CD8-positive, alpha-beta memory T cell (primary cell): ENCODE measurements around the gene PLEKHG4. TPM values are rescaled to one million over a fixed set of nuclear protein-coding genes. Genes with fewer than 3 reads are reported as not detected.

Experiments
- CTCF ChIA-PET: fragments of 350-600 bp; sonication (Branson Sonifier 250); formaldehyde crosslinking; loops from one replicate; lab custom pipeline; 2021; ENCODE audit warnings: antibody characterized with exemption; lab: Charles Lee
- POLR2A ChIA-PET: fragments of 350-600 bp; sonication (Branson Sonifier 250); formaldehyde crosslinking; loops from one replicate; lab custom pipeline; 2021; ENCODE audit warnings: antibody characterized with exemption; lab: Charles Lee
- DNase-seq, 5 donors: peaks; one replicate each; pipeline versions ENCODE4 v3.0.0 to v3.0.0-alpha.2; 2020 to 2022; ENCODE audit warnings: mixed read lengths in 1 of 5
- H3K27ac ChIP-seq: one replicate; pipeline ENCODE4 v1.7.0; 2013; ENCODE audit warnings: low read depth, mild to moderate bottlenecking, low read length, moderate library complexity
- H3K27me3 ChIP-seq: 2 replicates; pipeline ENCODE4 v1.7.0; 2013; ENCODE audit warnings: low read length, mild to moderate bottlenecking; ENCODE audit not compliant: insufficient read depth, poor library complexity, severe bottlenecking
- H3K36me3 ChIP-seq: 2 replicates; pipeline ENCODE4 v1.7.0; 2013; ENCODE audit warnings: mild to moderate bottlenecking, low read length, moderate library complexity; ENCODE audit not compliant: insufficient read depth
- H3K4me1 ChIP-seq: 2 replicates; pipeline ENCODE4 v1.7.0; 2013; ENCODE audit warnings: mild to moderate bottlenecking, low read length, moderate library complexity; ENCODE audit not compliant: insufficient read depth
- H3K4me3 ChIP-seq: 2 replicates; pipeline ENCODE4 v1.7.0; 2013; ENCODE audit warnings: mild to moderate bottlenecking, low read length
- H3K9me3 ChIP-seq: 2 replicates; pipeline ENCODE4 v1.7.0; 2013; ENCODE audit warnings: mild to moderate bottlenecking, low read length
- H3K27ac Mint-ChIP-seq, 8 donors: one replicate each; pipeline ENCODE4 v1.8.0; 2020 to 2021; ENCODE audit warnings: mixed read lengths in 8 of 8, mild to moderate bottlenecking in 6 of 8, inconsistent platforms in 3 of 8, moderate library complexity in 3 of 8
- H3K27me3 Mint-ChIP-seq, 2 donors: one replicate each; pipeline ENCODE4 v1.8.0; 2020 to 2021; ENCODE audit warnings: mixed read lengths in 2 of 2, mild to moderate bottlenecking in 1 of 2, moderate library complexity in 1 of 2
- H3K36me3 Mint-ChIP-seq, 3 donors: one replicate each; pipeline ENCODE4 v1.8.0; 2020 to 2021; ENCODE audit warnings: mixed read lengths in 3 of 3, inconsistent platforms in 1 of 3, mild to moderate bottlenecking in 1 of 3
- H3K4me1 Mint-ChIP-seq, 3 donors: one replicate each; pipeline ENCODE4 v1.8.0; 2020 to 2021; ENCODE audit warnings: mixed read lengths in 3 of 3, inconsistent platforms in 1 of 3, mild to moderate bottlenecking in 1 of 3
- H3K4me3 Mint-ChIP-seq, 7 donors: one replicate each; pipeline ENCODE4 v1.8.0; 2020 to 2021; ENCODE audit warnings: mixed read lengths in 7 of 7, mild to moderate bottlenecking in 6 of 7, moderate library complexity in 4 of 7, inconsistent platforms in 2 of 7
- H3K9me3 Mint-ChIP-seq, 5 donors: one replicate each; pipeline ENCODE4 v1.8.0; 2020 to 2022; ENCODE audit warnings: mixed read lengths in 5 of 5, mild to moderate bottlenecking in 3 of 5, moderate library complexity in 2 of 5, inconsistent platforms in 1 of 5
- polyA plus RNA-seq: library from polyadenylated mRNA; unstranded; fragments of 300-500 nt; fragmentation: Illumina TruSeq; gene quantifications from one replicate; pipeline ENCODE4 v1.2.3, GENCODE V29; 2021
- total RNA-seq, 2 experiments: library from RNA; stranded (reverse); gene quantifications; one replicate each; pipeline ENCODE4 v1.2.3, GENCODE V29; 2021

PLEKHG4 gene
- total and polyA plus RNA-seq, 3 experiments from 2014 or later: 1.6 to 29.3 (median 25.3) TPM

GRCh38 chr16:67263201-67263600 is 16.1 kb upstream of the PLEKHG4 start:
- CTCF ChIA-PET: no interaction called here
- no peak overlapping the region for H3K27ac Mint-ChIP-seq

GRCh38 chr16:67264277-67264676 is 15.1 kb upstream of the PLEKHG4 start:
- ChIA-PET CTCF (no interaction called here), POLR2A (no interaction called here)
- Mint-ChIP-seq H3K4me1 (no peaks in the 10 kb centered on the region), H3K36me3 (no peaks in the 10 kb centered on the region), H3K27ac (no peak overlapping the region), H3K27me3 (peaks cover 7 to 30% of the 10 kb centered on the region in 2 donors), H3K4me3 (no peak overlapping the region), H3K9me3 (no peaks in the 10 kb centered on the region)
- Histone ChIP-seq H3K36me3 (no peaks in the 10 kb centered on the region), H3K27me3 (no peaks in the 10 kb centered on the region), H3K4me1 (no peaks in the 10 kb centered on the region), H3K9me3 (no peaks in the 10 kb centered on the region), H3K4me3 (no peak overlapping the region), H3K27ac (no peak overlapping the region)
- peak in 1 of 5 donors; percentile 26 for DNase-seq

More at GRCh38 chr16:67263201-67263600, 16.1 kb upstream of the PLEKHG4 start:
- Histone ChIP-seq H3K4me1 (no peaks in the 10 kb centered on the region), H3K4me3 (no peak overlapping the region), H3K27ac (no peak overlapping the region), H3K9me3 (no peaks in the 10 kb centered on the region), H3K36me3 (no peaks in the 10 kb centered on the region), H3K27me3 (no peaks in the 10 kb centered on the region)
- POLR2A ChIA-PET: no interaction called here
- Mint-ChIP-seq H3K27me3 (peaks cover 7 to 30% of the 10 kb centered on the region in 2 donors), H3K4me1 (no peaks in the 10 kb centered on the region), H3K36me3 (no peaks in the 10 kb centered on the region), H3K4me3 (no peak overlapping the region), H3K9me3 (no peaks in the 10 kb centered on the region)
- DNase-seq: no peak

- H3K27ac Mint-ChIP-seq: peak overlapping the region in 2 of 8 donors; percentile 32 to 51
- Histone ChIP-seq H3K36me3 (no peaks in the 10 kb centered on the region), H3K27ac (no peak overlapping the region), H3K9me3 (no peaks in the 10 kb centered on the region), H3K4me1 (no peaks in the 10 kb centered on the region), H3K4me3 (no peak overlapping the region), H3K27me3 (no peaks in the 10 kb centered on the region)
- no peaks in the 10 kb centered on the region for H3K4me1 Mint-ChIP-seq
- no peaks in the 10 kb centered on the region for H3K9me3 Mint-ChIP-seq
- ChIA-PET POLR2A (no interaction called here), CTCF (no interaction called here)
- DNase-seq: peak in 1 of 5 donors; percentile 18
- H3K36me3 Mint-ChIP-seq: no peaks in the 10 kb centered on the region
- no peak overlapping the region for H3K4me3 Mint-ChIP-seq
- peaks cover 7 to 30% of the 10 kb centered on the region in 2 donors for H3K27me3 Mint-ChIP-seq
Measured at GRCh38 chr16:67264866-67265265, 14.5 kb upstream of the PLEKHG4 start.

- ChIA-PET POLR2A (no interaction called here), CTCF (interaction anchor here (1.5 kb wide), 1 partner anchor 13 kb away, joined by 3 read pairs; no protein-coding TSS in a partner anchor)
- H3K27me3 Mint-ChIP-seq: peaks cover 7 to 30% of the 10 kb centered on the region in 2 donors
- Histone ChIP-seq H3K4me1 (no peaks in the 10 kb centered on the region), H3K4me3 (no peak overlapping the region), H3K27me3 (no peaks in the 10 kb centered on the region), H3K9me3 (no peaks in the 10 kb centered on the region), H3K36me3 (no peaks in the 10 kb centered on the region), H3K27ac (no peak overlapping the region)
- H3K4me3 Mint-ChIP-seq: no peak overlapping the region
- no peak for DNase-seq
- H3K27ac Mint-ChIP-seq: no peak overlapping the region
- no peaks in the 10 kb centered on the region for H3K36me3 Mint-ChIP-seq
- no peaks in the 10 kb centered on the region for H3K9me3 Mint-ChIP-seq
- H3K4me1 Mint-ChIP-seq: no peaks in the 10 kb centered on the region
Measured at GRCh38 chr16:67265834-67266233, 13.5 kb upstream of the PLEKHG4 start.

GRCh38 chr16:67268136-67268579 is 11.2 kb upstream of the PLEKHG4 start:
- Mint-ChIP-seq H3K27ac (no peak overlapping the region), H3K9me3 (no peaks in the 10 kb centered on the region), H3K36me3 (no peaks in the 10 kb centered on the region), H3K4me3 (no peak overlapping the region), H3K4me1 (no peaks in the 10 kb centered on the region), H3K27me3 (peaks cover under 1 to 13% of the 10 kb centered on the region in 2 donors)
- DNase-seq: peak in 1 of 5 donors; percentile 16
- H3K27ac ChIP-seq: no peak overlapping the region
- ChIA-PET POLR2A (interaction anchor here (0.6 to 0.7 kb wide), 3 partner anchors 24 to 66 kb away, joined by 3 to 8 read pairs (median 4); no protein-coding TSS in a partner anchor), CTCF (interaction anchor here (0.7 kb wide), 1 partner anchor 255 kb away, joined by 4 read pairs; no protein-coding TSS in a partner anchor)
- H3K4me1 ChIP-seq: no peaks in the 10 kb centered on the region
- no peak overlapping the region for H3K4me3 ChIP-seq
- no peaks in the 10 kb centered on the region for H3K27me3 ChIP-seq
- no peaks in the 10 kb centered on the region for H3K9me3 ChIP-seq
- H3K36me3 ChIP-seq: no peaks in the 10 kb centered on the region

GRCh38 chr16:67269766-67270165 is 9.6 kb upstream of the PLEKHG4 start:
- no peak overlapping the region for H3K27ac ChIP-seq
- H3K9me3 Mint-ChIP-seq: no peaks in the 10 kb centered on the region
- no peak overlapping the region for H3K4me3 ChIP-seq
- H3K9me3 ChIP-seq: no peaks in the 10 kb centered on the region
- ChIA-PET CTCF (no interaction called here), POLR2A (no interaction called here)
- H3K36me3 Mint-ChIP-seq: peaks cover 0 to 2% (median 2%) of the 10 kb centered on the region in 3 donors
- H3K4me1 ChIP-seq: no peaks in the 10 kb centered on the region
- no peaks in the 10 kb centered on the region for H3K27me3 ChIP-seq
- H3K4me3 Mint-ChIP-seq: no peak overlapping the region
- H3K27ac Mint-ChIP-seq: no peak overlapping the region
- no peaks in the 10 kb centered on the region for H3K4me1 Mint-ChIP-seq
- DNase-seq: peak in 1 of 5 donors; percentile 13
- peaks cover 0 to 7% of the 10 kb centered on the region in 2 donors for H3K27me3 Mint-ChIP-seq
- H3K36me3 ChIP-seq: no peaks in the 10 kb centered on the region

- Mint-ChIP-seq H3K4me1 (peaks cover 0 to 2% (median 2%) of the 10 kb centered on the region in 3 donors), H3K9me3 (no peaks in the 10 kb centered on the region), H3K36me3 (peaks cover 0 to 6% (median 2%) of the 10 kb centered on the region in 3 donors), H3K27ac (no peak overlapping the region), H3K27me3 (peaks cover 0 to 3% of the 10 kb centered on the region in 2 donors), H3K4me3 (no peak overlapping the region)
- no peaks in the 10 kb centered on the region for H3K27me3 ChIP-seq
- no peak overlapping the region for H3K4me3 ChIP-seq
- H3K4me1 ChIP-seq: no peaks in the 10 kb centered on the region
- no peaks in the 10 kb centered on the region for H3K36me3 ChIP-seq
- DNase-seq: peak in 1 of 5 donors; percentile 38
- POLR2A ChIA-PET: no interaction called here
- no peak overlapping the region for H3K27ac ChIP-seq
- CTCF ChIA-PET: no interaction called here
- H3K9me3 ChIP-seq: no peaks in the 10 kb centered on the region
Measured at GRCh38 chr16:67270931-67271338, 8.4 kb upstream of the PLEKHG4 start.

GRCh38 chr16:67271446-67271845 is 7.9 kb upstream of the PLEKHG4 start:
- H3K4me1 Mint-ChIP-seq: peaks cover 1 to 4% (median 2%) of the 10 kb centered on the region in 3 donors
- Histone ChIP-seq H3K36me3 (no peaks in the 10 kb centered on the region), H3K27me3 (no peaks in the 10 kb centered on the region), H3K9me3 (no peaks in the 10 kb centered on the region), H3K27ac (no peak overlapping the region), H3K4me1 (no peaks in the 10 kb centered on the region), H3K4me3 (no peak overlapping the region)
- DNase-seq: peak in 1 of 5 donors; percentile 35
- no peaks in the 10 kb centered on the region for H3K27me3 Mint-ChIP-seq
- H3K4me3 Mint-ChIP-seq: no peak overlapping the region
- H3K36me3 Mint-ChIP-seq: peaks cover 0 to 11% (median 2%) of the 10 kb centered on the region in 3 donors
- POLR2A ChIA-PET: no interaction called here
- H3K9me3 Mint-ChIP-seq: no peaks in the 10 kb centered on the region
- H3K27ac Mint-ChIP-seq: no peak overlapping the region
- CTCF ChIA-PET: no interaction called here
